ENCODE data around the gene WNT9A.
"Not testable (repeated sequence)": the region's sequence is repeated elsewhere in the genome, so short reads cannot be mapped to it uniquely, and the experiment has no call there.

WNT9A gene

DNA sequence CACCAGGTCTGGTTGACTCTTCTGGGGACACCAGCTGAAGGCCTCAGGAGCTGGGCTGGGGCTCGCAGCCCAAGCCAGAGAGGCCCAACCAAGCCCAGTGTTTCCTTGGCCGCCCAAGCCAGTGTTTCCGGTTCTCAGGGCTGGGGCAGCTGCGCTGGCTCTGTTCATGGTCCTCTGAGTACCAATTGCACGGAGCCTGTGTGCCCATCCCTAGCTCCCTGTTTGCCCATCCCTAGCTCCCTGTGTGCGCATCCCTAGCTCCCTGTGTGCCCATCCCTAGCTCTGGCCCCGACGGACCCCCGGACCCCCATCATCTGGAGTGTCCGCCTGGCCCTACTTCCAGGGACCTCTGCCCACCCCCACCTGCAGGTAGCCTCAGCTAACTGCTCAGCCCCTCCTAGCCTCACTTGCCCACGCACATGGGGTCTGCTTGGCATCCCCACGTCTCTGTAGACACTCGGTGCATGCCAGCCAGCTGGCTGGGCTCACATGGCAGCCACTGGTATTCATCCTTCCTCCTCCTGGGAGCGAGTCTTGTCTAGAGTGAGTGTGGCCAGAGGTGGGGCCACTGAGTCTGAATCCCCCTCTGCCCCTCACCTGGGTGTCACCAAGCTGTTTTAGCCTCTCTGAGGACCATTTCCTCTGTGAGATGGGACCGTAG is 64.0 kb downstream of the WNT9A start:
- DNase-seq, result no peak

DNA sequence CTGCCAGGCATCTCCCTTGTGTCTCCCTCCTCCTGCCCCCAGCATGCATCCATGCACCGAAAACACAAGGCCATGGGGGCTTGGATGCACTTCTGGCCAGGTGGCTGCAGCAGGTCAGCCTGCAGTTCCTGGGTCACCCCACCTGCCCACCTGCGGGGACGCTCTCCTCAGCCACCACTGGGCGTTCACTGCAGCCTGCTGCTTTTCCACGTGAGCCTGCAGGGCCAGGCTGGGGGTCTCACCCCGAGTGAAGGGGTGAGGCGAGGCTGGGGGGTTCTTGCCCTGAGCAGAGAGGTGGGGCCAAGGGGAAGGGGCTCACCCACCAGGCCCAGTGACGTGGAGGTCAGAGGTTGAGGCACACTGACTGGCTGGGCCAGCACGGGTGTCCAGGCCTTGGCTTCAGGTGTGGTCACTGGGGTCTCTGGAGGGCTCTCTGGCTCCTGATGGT is 64.6 kb downstream of the WNT9A start:
- DNase-seq, result no peak

DNA sequence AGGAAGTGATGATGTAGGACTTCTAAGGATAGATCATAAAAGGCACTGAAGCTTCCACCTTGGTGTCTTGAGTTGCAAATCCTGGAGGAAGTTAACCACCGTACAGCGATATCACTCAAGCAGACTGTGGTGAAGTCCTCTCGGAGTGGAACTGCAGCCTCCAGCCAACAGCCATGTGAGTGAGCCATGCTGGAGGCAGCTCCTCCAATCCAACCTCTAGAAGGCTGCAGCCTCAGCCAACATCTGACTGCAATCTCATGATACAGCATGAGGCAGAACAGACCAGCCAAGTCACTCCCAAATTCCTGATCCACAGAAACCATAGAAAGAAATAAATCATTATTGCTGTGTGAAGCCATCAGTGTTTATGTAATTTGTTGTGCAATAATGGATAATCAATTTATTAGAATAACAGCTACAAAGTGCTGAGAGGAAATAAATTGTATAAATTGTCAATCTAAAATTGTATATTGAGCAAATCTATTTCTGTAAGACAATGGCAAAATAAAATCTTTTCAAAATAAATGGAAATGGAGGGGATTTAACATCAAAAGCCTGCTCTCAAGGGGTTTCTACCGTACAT is 67.3 kb downstream of the WNT9A start:
- no peak for DNase-seq

DNA sequence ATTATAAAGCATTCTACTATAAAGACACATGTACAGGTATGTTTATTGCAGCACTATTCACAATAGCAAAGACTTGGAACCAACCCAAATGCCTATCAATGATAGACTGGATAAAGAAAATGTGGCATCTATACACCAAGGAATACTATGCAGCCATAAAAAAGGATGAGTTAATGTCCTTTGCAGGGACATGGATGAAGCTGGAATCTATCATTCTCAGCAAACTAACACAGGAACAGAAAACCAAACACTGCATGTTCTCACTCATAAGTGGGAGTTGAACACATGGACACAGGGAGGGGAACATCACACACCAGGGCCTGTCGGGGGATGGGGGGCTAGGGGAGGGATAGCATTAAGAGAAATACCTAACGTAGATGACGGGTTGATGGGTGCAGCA is 69.9 kb downstream of the WNT9A start:
- not testable (repeated sequence) for DNase-seq

GRCh38 chr1:227871892-227872291 is 75.8 kb downstream of the WNT9A start:
- DNase-seq, result not testable (repeated sequence)

DNA sequence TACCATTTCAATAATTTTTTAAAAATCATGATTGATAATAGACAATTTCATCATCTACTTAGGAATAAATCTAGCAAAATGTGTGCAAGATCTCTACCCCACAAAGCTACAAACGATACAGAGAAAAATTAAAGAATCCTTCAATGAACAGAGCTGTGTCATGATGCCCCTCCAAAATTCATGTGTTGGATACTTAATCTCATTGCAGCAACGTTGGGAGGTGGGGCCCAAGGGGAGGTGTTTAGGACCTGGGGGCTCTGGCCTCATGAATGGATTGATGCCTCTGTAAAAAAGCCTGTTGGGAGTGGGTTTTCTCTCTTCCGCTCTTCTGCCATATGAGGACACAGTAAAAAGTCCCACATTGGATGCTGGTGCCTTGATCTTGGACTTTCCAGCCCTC is 77.4 kb downstream of the WNT9A start:
- DNase-seq, result no peak

DNA sequence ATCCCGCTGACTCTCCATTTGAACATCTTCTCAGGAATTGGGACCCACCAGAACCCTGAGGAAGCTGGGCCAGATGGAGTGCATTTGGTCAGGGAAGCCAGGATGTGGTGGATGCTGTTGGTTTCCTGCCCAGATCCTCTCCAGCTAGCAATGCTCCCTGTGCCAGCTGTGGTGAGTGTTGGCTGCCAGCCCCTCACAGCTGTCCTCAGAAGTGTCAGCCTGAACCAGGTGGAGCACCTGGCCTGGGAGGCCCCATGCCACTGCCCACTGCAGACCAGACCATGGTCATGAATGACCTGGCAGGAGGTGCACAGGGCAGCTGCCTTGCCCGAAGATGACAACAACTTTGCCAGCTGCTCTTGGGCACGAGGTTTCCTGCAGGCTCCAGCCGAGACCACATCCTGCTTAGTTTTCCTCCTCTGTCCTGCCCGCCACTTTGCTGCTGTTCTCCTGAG is 77.9 kb downstream of the WNT9A start:
- no peak for DNase-seq

DNA sequence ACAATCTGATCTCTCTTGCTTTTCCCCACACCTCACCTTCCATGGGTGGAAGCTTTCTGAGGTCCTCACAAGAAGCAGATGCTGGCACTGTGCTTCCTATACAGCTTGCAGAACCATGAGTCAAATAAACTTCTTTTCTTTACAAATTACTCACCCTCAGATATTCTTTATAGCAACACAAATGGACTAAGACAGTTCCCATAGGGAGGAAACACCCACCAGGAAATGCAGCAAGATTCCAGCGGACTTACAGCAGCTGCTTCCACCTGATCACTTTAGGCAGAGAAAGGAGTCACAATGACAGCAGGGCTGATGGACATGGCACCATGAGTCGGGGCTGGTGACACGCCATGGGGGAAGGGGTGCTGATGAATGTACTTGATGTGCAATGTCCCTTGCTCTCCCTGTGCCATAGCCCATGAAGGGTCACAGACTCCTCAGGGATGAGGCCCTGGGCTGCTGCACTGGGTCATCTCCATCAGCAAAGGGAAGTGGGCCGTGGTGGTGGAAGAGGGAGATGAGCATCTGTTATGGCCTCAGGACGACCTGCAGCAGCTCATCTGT is 78.4 kb downstream of the WNT9A start:
- no peak for DNase-seq
